SK-N-SH (cell line): ENCODE data around the gene HMGXB3. TPM values are rescaled to one million over a fixed set of nuclear protein-coding genes. Genes with fewer than 3 reads are reported as not detected.

Experiments
- CTCF ChIA-PET: fragments of 300-600, 350-600 bp; formaldehyde crosslinking; extraction: SDS; loops from one replicate; lab custom pipeline; 2021; lab: Yijun Ruan, JAX
- POLR2A ChIA-PET: fragments of 350-600 bp; sonication (Branson Sonifier 250); formaldehyde crosslinking; extraction: SDS; loops from one replicate; lab custom pipeline; 2020; ENCODE audit warnings: antibody characterized with exemption, inconsistent platforms; lab: Yijun Ruan, JAX
- DNase-seq: peaks from one replicate; pipeline ENCODE4 v3.0.0; 2012
- H2AFZ ChIP-seq: fragments of 200-600 bp; sonication (generic); 2 replicates; pipeline ENCODE4 v1.8.1; 2016; ENCODE audit warnings: antibody characterized with exemption, mild to moderate bottlenecking, low read depth
- H3F3A ChIP-seq: fragments of 200-600 bp; sonication (generic); replicated peaks from 2 replicates; pipeline ENCODE3; 2016; ENCODE audit warnings: antibody characterized with exemption, mild to moderate bottlenecking; ENCODE audit not compliant: insufficient read depth
- H3K27ac ChIP-seq, 2 experiments: fragments of 200-500 bp in 1 of 2; fragments of 200-600 bp in 1 of 2; sonication (Bioruptor generic) in 1 of 2; sonication (generic), shearing (Covaris generic) in 1 of 2; 2 replicates each; pipeline versions ENCODE4 v1.5.1 to v1.6.1; 2014 to 2016; ENCODE audit warnings: low read depth in 2 of 2, inconsistent platforms in 1 of 2, low read length in 1 of 2, mild to moderate bottlenecking in 1 of 2, mixed read lengths in 1 of 2
- H3K27me3 ChIP-seq: fragments of 200-600 bp; sonication (generic), shearing (Covaris generic); 2 replicates; pipeline ENCODE4 v1.6.1; 2016; ENCODE audit warnings: mixed run types; ENCODE audit not compliant: insufficient read depth
- H3K36me3 ChIP-seq, 2 experiments: fragments of 200-500 bp in 1 of 2; fragments of 200-600 bp in 1 of 2; sonication (Bioruptor generic) in 1 of 2; sonication (generic) in 1 of 2; replicated peaks in 1 of 2; 2 replicates each; pipeline versions ENCODE3 to v1.5.1; 2014 to 2016; ENCODE audit warnings: low read length in 1 of 2, mild to moderate bottlenecking in 1 of 2; ENCODE audit not compliant: insufficient read depth in 2 of 2, control insufficient read depth in 1 of 2
- H3K4me1 ChIP-seq, 2 experiments: fragments of 200-500 bp in 1 of 2; fragments of 200-600 bp in 1 of 2; sonication (Bioruptor generic) in 1 of 2; sonication (generic), shearing (Covaris generic) in 1 of 2; 2 replicates each; pipeline versions ENCODE4 v1.5.1 to v1.6.1; 2014 to 2016; ENCODE audit warnings: low read depth in 1 of 2, low read length in 1 of 2, mixed run types in 1 of 2; ENCODE audit not compliant: insufficient read depth in 2 of 2, control insufficient read depth in 1 of 2
- H3K4me2 ChIP-seq: fragments of 200-600 bp; sonication (generic), shearing (Covaris generic); 2 replicates; pipeline ENCODE4 v1.6.1; 2017; ENCODE audit warnings: mixed run types
- H3K4me3 ChIP-seq, 2 experiments: fragments of 200-500 bp in 1 of 2; fragments of 200-600 bp in 1 of 2; sonication (Bioruptor generic) in 1 of 2; sonication (generic), shearing (Covaris generic) in 1 of 2; 2 replicates each; pipeline versions ENCODE4 v1.5.1 to v1.8.1; 2014 to 2016; ENCODE audit warnings: low read depth in 2 of 2, inconsistent platforms in 1 of 2, low read length in 1 of 2, mild to moderate bottlenecking in 1 of 2, mixed read lengths in 1 of 2, moderate library complexity in 1 of 2
- H3K79me2 ChIP-seq: fragments of 200-600 bp; sonication (generic); 2 replicates; pipeline ENCODE4 v1.8.1; 2017; ENCODE audit warnings: mild to moderate bottlenecking; ENCODE audit not compliant: insufficient read depth
- H3K9ac ChIP-seq: fragments of 200-600 bp; sonication (generic); 2 replicates; pipeline ENCODE4 v1.6.1; 2017; ENCODE audit warnings: mixed run types
- H3K9me2 ChIP-seq: fragments of 200-600 bp; sonication (generic); 2 replicates; pipeline ENCODE4 v1.6.1; 2017; ENCODE audit warnings: mixed run types
- H3K9me3 ChIP-seq: fragments of 200-600 bp; sonication (generic); 2 replicates; pipeline ENCODE4 v1.6.1; 2017; ENCODE audit warnings: mixed run types, mild to moderate bottlenecking, moderate library complexity
- H4K20me1 ChIP-seq: fragments of 200-600 bp; sonication (generic); 2 replicates; pipeline ENCODE4 v1.6.1; 2017; ENCODE audit warnings: mild to moderate bottlenecking, mixed run types; ENCODE audit not compliant: insufficient read depth
- CHD2 ChIP-seq: fragments of 150-350 bp; IDR thresholded peaks from 2 replicates; pipeline ENCODE4 v1.6.1; 2018; ENCODE audit warnings: low read length; ENCODE audit not compliant: partially characterized antibody
- GABPA ChIP-seq: IDR thresholded peaks from 2 replicates; pipeline ENCODE4 v1.4.0; 2012; ENCODE audit warnings: low read depth, mild to moderate bottlenecking
- JUND ChIP-seq: IDR thresholded peaks from 2 replicates; pipeline ENCODE4 v1.4.0; 2012
- NRF1 ChIP-seq: IDR thresholded peaks from 2 replicates; pipeline ENCODE4 v1.6.1; 2012; ENCODE audit warnings: low read depth, mild to moderate bottlenecking, low read length
- RAD21 ChIP-seq: IDR thresholded peaks from 2 replicates; pipeline ENCODE4 v1.6.1; 2012; ENCODE audit warnings: mild to moderate bottlenecking, low read length
- RXRA ChIP-seq: IDR thresholded peaks from 2 replicates; pipeline ENCODE4 v1.4.0; 2012; ENCODE audit warnings: low read depth, mild to moderate bottlenecking, borderline replicate concordance
- TEAD4 ChIP-seq: IDR thresholded peaks from 2 replicates; pipeline ENCODE4 v1.4.0; 2012; ENCODE audit warnings: mild to moderate bottlenecking, borderline replicate concordance; ENCODE audit not compliant: insufficient read depth
- YY1 ChIP-seq: IDR thresholded peaks from 2 replicates; pipeline ENCODE4 v1.4.0; 2012; ENCODE audit warnings: low read depth, mild to moderate bottlenecking
- WGBS: methylation state at CpG from one replicate; pipeline ENCODE4 v1.1.6; 2017; ENCODE audit warnings: low lambda C conversion rate; 5-methylcytosine and 5-hydroxymethylcytosine counted together
- polyA plus RNA-seq, 3 experiments: library from polyadenylated mRNA; depleted of rRNA; stranded (reverse); fragments of >200 nt; gene quantifications; 2 replicates each; pipeline ENCODE4 v1.2.3, GENCODE V29; 2012
- TF ChIP-seq, protein P1 (sequence below): IDR thresholded peaks from 2 replicates; pipeline ENCODE4 v1.4.0; 2012; ENCODE audit warnings: low read depth
- TF ChIP-seq, protein P2 (sequence below): IDR thresholded peaks from 2 replicates; pipeline ENCODE4 v1.4.0; 2012; ENCODE audit warnings: low read depth, borderline replicate concordance
- TF ChIP-seq, protein P3 (sequence below): IDR thresholded peaks from 2 replicates; pipeline ENCODE4 v1.4.0; 2012; ENCODE audit warnings: low read depth, borderline replicate concordance
- TF ChIP-seq, protein P4 (sequence below): fragments of 150-350 bp; IDR thresholded peaks from 2 replicates; pipeline ENCODE4 v1.6.1; 2016; ENCODE audit warnings: mild to moderate bottlenecking, low read depth, low read length
- TF ChIP-seq, protein P5 (sequence below): fragments of 200-600 bp; sonication (generic); IDR thresholded peaks from 2 replicates; pipeline ENCODE4 v1.6.1; 2017; ENCODE audit warnings: antibody characterized with exemption, mild to moderate bottlenecking, moderate library complexity

Gene HMGXB3
- polyA plus RNA-seq, 1 of the 3 experiments (the other 2 are of a cell fraction): 28.8 TPM

DNA sequence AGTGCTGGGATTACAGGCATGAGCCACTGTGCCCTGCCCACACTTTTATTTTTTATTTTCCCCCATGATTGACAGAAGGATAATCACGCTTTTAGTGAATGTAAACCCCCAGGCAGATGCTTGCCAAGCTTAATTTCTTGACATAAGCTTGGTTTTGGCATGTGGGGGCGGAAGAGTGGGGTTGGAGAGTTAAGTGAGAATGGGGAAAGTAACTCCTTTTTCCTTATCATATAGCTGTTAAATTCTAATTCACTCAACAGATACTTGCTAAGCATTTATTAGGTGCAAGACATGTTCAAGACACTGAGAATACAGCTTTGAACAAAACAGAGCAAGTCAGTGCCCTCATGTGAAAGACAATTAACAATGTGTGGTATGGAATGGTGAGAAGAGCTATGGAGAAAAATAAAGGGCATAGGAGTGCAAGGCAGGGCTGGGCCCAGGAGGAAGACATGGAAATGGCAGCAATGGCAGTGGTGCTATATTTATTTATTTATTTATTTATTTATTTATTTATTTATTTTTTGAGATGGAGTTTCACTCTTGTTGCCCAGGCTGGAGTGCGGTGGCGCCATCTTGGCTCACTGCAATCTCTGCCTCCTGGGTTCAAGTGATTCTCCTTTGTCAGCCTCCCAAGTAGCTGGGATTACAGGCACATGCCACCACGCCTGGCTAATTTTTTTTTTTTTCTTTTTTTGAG lies 37.8 kb upstream of the HMGXB3 start:
- ChIA-PET CTCF (interaction anchor here (0.9 to 12.1 kb wide), 26 partner anchors 8 to 344 kb away, joined by 3 to 244 read pairs (median 6); no protein-coding TSS in a partner anchor), POLR2A (interaction anchor here (0.7 to 1.2 kb wide), 2 partner anchors 125 to 128 kb away, joined by 3 to 4 read pairs; no protein-coding TSS in a partner anchor)
- 92% methylated on average over 5 of the region's 5 CpGs for WGBS
- Histone ChIP-seq H3K27me3 (no peaks in the 10 kb centered on the region), H3K4me1 (peaks cover 10 to 12% of the 10 kb centered on the region in 2 experiments; a peak in 3 of 4 replicates), H3K36me3 (no peaks in the 10 kb centered on the region), H2AFZ (no peak overlapping the region), H3K27ac (no peak overlapping the region), H3K9me3 (no peaks in the 10 kb centered on the region), H3K9me2 (no peaks in the 10 kb centered on the region), H3K9ac (no peak overlapping the region), H3F3A (peaks cover 24% of the 10 kb centered on the region), H3K4me2 (no peak overlapping the region), H4K20me1 (no peaks in the 10 kb centered on the region), H3K79me2 (peaks cover 20% of the 10 kb centered on the region; the same call in 1 of the 2 replicates), H3K4me3 (no peak overlapping the region)
- no peak for DNase-seq
- TF ChIP-seq RAD21 (no peak), RXRA (no peak), CHD2 (no peak), GABPA (no peak), TEAD4 (no peak), JUND (no peak), NRF1 (no peak)
- TF ChIP-seq, protein P1, sequence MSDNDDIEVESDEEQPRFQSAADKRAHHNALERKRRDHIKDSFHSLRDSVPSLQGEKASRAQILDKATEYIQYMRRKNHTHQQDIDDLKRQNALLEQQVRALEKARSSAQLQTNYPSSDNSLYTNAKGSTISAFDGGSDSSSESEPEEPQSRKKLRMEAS: no peak
- TF ChIP-seq, protein P2, sequence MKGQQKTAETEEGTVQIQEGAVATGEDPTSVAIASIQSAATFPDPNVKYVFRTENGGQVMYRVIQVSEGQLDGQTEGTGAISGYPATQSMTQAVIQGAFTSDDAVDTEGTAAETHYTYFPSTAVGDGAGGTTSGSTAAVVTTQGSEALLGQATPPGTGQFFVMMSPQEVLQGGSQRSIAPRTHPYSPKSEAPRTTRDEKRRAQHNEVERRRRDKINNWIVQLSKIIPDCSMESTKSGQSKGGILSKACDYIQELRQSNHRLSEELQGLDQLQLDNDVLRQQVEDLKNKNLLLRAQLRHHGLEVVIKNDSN: no peak
- TF ChIP-seq, protein P3, sequence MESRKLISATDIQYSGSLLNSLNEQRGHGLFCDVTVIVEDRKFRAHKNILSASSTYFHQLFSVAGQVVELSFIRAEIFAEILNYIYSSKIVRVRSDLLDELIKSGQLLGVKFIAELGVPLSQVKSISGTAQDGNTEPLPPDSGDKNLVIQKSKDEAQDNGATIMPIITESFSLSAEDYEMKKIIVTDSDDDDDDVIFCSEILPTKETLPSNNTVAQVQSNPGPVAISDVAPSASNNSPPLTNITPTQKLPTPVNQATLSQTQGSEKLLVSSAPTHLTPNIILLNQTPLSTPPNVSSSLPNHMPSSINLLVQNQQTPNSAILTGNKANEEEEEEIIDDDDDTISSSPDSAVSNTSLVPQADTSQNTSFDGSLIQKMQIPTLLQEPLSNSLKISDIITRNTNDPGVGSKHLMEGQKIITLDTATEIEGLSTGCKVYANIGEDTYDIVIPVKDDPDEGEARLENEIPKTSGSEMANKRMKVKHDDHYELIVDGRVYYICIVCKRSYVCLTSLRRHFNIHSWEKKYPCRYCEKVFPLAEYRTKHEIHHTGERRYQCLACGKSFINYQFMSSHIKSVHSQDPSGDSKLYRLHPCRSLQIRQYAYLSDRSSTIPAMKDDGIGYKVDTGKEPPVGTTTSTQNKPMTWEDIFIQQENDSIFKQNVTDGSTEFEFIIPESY: no peak

DNA sequence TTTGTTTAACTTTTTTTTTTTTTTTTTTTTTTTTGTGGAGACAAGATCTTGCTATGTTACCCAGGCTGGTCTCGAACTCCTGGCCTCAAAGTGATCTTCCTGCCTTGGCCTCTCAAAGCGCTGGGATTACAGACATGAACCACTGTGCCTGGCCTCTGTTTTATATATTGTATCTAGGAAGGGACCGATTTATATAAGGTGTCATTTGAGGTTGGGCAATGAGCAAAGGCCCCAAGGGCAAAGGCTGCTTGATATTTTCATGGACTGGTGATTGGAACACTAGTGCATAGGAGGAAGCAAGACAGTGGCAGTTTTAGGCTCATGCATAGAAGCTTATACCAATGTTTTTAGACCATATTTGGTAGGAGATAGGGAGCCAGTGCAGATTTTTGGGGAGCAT lies 36.8 kb upstream of the HMGXB3 start:
- no peaks in the 10 kb centered on the region for H3K9me2 ChIP-seq
- CTCF ChIA-PET: interaction anchor here (1.8 to 12.1 kb wide), 6 partner anchors 11 to 129 kb away, joined by 13 to 244 read pairs (median 60); no protein-coding TSS in a partner anchor
- no peak overlapping the region for H3K9ac ChIP-seq
- peaks cover 10 to 12% of the 10 kb centered on the region in 2 experiments; a peak in 3 of 4 replicates for H3K4me1 ChIP-seq
- H3K27ac ChIP-seq: no peak overlapping the region
- no peaks in the 10 kb centered on the region for H3K36me3 ChIP-seq
- no peak overlapping the region for H3K4me3 ChIP-seq
- no peaks in the 10 kb centered on the region for H4K20me1 ChIP-seq
- H3K27me3 ChIP-seq: no peaks in the 10 kb centered on the region
- peaks cover 20% of the 10 kb centered on the region; the same call in 1 of the 2 replicates for H3K79me2 ChIP-seq
- TF ChIP-seq CHD2: no peak
- no peak for TF ChIP-seq GABPA
- no peak for TF ChIP-seq RAD21
- TF ChIP-seq, protein P4, sequence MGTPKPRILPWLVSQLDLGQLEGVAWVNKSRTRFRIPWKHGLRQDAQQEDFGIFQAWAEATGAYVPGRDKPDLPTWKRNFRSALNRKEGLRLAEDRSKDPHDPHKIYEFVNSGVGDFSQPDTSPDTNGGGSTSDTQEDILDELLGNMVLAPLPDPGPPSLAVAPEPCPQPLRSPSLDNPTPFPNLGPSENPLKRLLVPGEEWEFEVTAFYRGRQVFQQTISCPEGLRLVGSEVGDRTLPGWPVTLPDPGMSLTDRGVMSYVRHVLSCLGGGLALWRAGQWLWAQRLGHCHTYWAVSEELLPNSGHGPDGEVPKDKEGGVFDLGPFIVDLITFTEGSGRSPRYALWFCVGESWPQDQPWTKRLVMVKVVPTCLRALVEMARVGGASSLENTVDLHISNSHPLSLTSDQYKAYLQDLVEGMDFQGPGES: no peak
- TF ChIP-seq, protein P5, sequence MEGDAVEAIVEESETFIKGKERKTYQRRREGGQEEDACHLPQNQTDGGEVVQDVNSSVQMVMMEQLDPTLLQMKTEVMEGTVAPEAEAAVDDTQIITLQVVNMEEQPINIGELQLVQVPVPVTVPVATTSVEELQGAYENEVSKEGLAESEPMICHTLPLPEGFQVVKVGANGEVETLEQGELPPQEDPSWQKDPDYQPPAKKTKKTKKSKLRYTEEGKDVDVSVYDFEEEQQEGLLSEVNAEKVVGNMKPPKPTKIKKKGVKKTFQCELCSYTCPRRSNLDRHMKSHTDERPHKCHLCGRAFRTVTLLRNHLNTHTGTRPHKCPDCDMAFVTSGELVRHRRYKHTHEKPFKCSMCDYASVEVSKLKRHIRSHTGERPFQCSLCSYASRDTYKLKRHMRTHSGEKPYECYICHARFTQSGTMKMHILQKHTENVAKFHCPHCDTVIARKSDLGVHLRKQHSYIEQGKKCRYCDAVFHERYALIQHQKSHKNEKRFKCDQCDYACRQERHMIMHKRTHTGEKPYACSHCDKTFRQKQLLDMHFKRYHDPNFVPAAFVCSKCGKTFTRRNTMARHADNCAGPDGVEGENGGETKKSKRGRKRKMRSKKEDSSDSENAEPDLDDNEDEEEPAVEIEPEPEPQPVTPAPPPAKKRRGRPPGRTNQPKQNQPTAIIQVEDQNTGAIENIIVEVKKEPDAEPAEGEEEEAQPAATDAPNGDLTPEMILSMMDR: no peak
- no peak for TF ChIP-seq YY1
- TF ChIP-seq, all 33 proteins: peak for 0
- Histone ChIP-seq H3F3A (peaks cover 24% of the 10 kb centered on the region), H3K4me2 (no peak overlapping the region), H2AFZ (no peak overlapping the region), H3K9me3 (no peaks in the 10 kb centered on the region)
- DNase-seq: no peak
- POLR2A ChIA-PET: no interaction called here
- WGBS: 94% methylated on average over 3 of the region's 3 CpGs
